Stimulated activated CD8-positive, alpha-beta memory T cell treated with anti-CD3 and anti-CD28 coated beads, Interleukin-2, amount 100 ng/mL, for 48 hours (primary cell): Measurements from ENCODE around the gene SH3PXD2B.
A peak's percentile ranks its signal among the peaks of the same experiment; 100 is the strongest.
"Not testable (repeated sequence)": the region's sequence is repeated elsewhere in the genome, so short reads cannot be mapped to it uniquely, and the experiment has no call there.

Experiments used
- DNase-seq, 2 donors: peaks; one replicate each; pipeline ENCODE4 v3.0.0-alpha.2; 2020; ENCODE audit warnings: low read depth in 2 of 2

SH3PXD2B gene

DNA sequence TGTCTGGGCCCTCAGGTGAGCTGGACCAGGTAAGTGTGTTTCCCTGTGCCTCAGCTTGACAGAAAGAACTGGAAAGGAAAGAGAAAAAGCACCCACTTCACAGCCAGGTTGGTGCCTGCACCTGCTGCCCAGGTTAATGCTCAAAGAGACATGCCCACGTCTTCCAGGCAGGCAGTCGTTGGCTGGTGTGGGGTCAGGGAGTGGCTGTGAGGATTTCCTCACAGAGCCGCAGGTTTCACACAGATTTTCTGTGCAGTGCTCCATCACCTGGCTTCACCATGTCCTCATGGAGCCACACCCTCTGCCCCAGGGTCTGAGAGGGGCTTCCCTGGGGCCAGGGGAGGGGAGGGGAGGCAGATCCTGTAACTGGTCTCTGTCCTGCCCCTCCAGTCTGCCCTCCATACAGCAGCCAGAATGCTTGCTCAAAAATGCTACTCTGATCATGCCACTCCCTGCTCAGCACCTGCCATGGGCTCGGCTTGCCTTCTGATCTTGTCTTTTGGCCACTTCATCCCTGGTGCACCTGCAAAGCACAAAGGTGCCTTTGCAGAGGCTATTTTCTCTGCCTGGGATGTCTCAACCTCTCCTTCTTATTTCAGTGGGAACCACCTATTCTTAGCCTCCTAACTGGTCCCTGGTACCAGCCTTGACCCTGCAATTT lies 88.2 kb downstream of the SH3PXD2B start:
- no peak for DNase-seq

DNA sequence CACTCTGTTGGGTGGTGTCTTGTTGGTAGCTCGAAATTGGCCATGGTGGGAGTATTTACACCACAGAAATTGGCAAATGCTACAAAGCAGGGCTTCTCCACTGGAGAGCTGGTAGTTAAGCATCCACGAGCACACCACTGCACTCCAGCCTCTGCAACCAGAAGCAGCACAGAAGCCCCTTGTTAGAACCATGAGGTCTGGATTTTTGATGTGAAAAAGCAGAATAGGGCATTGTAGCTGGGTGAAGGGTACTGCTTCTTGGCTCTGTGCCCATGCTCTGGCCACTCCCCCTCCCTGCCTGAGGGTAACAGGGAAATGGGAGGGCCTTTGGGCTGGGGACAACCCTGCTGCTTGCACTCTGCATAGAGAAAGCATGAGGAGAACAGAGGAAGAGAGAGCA lies 89.6 kb downstream of the SH3PXD2B start:
- DNase-seq = no peak

DNA sequence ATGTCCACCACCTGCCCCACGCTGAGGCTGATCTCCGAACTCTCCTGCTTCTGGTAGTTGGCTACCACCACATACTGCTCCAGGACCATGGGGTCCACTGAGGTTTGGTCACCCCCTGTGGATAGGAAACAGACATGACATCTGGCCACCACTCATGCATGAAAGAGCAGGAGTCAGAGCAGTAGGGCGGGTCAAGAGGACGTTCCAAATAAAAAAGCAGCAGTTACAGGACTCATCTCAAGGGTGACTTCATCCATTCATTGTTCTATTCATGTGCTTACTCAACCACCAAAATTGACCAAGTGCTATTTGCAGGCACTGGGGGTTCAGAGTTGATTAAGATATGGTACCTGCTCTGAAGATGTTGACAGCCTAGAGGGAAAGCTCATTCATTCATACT lies 91.6 kb downstream of the SH3PXD2B start:
- DNase-seq = no peak

DNA sequence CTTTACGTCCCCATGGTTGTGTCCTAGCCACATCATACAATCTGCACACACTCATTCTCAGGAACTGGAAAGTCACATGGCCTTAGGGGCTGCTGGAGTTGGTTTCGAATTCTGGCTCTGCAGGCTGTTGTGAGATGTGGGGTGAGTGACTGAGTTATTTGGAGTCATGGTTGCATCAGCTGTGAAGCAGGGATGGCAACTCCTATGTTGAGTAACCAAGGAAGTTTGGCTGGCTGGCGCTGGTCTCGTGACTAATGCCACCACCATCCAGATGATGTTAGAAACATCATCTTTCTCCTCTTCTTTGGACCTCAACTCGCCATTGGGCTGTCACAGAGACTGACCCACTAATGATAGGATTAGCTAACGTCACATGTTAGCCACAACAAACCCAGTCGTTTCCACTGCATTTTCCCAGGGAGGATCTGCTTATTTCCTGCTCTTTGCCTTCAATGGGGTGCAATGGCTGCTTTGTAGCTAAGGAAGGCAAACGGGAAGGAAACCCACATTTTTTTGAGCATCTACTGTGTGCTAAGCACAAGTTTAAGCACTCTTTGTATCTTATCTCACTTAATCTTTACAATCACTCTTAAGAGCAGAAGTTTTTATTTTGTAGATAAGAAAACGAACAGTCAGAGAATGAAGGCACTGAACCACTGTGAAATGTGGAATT lies 92.6 kb downstream of the SH3PXD2B start:
- peak; percentile 5 to 7 for DNase-seq

DNA sequence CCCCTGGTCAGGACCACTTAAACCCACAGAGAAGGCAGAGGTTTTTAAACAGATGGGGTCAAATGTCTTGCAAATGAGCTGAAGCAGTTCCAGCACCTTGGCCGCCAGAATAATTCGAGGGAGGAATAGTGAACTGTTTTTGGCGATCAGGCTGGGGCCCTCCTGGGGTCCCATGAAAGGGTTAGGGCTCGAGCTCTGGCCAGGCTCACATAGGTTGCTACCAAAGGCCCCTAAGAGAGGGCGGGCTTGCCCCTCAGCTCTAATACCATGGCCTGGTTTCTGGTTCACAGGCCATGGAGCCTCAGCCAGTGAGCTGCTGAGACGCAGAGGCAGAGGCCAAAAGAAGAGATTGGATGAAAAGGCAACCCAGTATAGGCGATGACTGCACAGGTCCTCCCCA lies 96.0 kb downstream of the SH3PXD2B start:
- DNase-seq = no peak

DNA sequence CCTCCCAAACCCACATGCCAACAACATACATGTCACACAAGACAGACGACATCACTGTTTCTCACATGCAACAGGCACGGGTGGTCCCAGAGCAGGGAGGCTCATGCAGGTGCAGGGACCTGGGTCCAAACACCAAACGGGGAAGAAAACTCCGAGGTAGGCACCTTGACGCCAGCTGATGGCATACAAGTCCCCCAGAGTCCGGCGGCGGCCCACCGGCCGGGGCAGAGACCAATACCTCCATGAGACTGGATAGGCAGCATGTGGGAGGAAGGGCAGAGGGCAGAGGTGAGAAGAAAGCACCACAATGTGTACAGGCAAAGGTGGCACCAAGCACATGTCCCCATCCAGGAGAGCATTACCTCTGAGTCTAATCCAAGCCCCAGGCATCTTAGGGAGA lies 97.8 kb downstream of the SH3PXD2B start:
- no peak for DNase-seq

DNA sequence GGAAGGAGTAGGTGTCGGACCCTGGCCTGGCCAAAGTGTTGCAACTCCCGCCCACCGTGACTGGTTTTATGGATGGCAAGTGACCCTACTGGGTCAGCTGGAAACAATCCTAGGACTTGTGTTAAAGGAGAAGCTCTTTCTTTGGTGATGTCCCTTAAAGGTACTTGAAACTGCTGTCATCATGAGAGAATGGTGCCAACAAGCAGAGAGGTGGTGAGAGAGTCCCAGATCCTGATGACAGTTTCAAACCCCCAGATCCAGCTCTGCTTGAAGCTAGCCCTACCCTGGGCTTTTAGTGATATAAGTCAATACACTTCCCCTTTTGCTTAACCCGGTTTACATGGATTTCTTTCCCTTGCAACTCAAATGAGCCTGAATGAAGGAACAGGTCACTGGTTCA lies 98.3 kb downstream of the SH3PXD2B start:
- no peak for DNase-seq

DNA sequence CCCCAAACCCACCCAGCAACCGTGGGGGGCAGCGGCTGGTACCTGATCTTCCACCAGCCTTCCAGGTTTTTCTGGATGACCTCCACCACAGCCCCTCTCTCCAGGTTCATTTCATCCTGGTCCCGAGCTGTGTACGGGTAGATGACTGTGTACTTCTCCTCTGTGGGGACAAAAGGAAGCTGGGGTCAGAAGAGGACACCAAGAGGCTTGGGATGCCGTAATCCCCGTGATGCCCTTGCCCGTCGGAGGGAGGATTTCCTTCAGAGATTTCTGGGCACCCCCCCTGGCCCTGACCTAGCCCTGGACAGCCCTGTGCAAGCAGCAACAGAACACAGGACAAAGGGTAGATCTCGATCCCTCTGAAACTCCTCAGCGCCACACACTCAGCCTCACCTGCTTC lies 100.5 kb downstream of the SH3PXD2B start:
- no peak for DNase-seq

DNA sequence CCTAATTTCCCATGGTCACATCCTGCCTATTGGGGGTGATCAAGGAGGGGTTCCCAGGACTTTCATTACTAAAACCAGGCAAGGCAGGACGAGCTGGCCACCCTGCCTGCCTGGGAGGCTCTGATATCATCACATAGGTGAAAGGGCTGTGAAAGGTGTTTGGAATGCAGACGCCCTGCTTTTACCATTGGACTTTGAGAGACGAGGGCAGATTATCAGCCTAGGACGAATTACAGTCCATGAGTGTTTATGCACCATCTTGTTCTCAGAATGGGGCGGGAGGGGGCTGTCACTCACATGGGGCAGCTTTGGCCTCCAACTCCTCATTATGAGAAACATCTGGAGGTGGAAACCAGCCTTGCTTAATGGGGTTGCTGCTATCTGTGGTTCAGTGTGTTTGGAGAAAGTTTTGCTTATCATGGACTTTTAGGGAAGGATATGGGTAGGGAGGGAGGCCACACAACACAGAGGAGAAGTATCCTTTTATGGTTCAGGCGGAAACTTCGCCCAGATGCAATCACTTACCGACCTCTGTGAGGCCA lies 101.0 kb downstream of the SH3PXD2B start:
- no peak for DNase-seq

DNA sequence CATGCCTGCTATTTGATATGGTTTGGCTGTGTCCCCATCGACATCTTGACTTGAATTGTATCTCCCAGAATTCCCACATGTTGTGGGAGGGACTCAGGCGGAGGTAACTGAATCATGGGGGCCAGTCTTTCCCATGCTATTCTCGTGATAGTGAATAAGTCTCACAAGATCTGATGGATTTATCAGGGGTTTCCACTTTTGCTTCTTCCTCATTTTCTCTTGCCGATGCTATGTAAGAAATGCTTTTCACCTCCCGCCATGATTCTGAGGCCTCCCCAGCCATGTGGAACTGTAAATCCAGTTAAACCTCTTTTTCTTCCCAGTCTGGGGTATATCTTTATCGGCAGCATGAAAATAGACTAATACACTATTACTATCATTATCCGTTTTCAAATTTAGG lies 101.8 kb downstream of the SH3PXD2B start:
- DNase-seq = not testable (repeated sequence)

DNA sequence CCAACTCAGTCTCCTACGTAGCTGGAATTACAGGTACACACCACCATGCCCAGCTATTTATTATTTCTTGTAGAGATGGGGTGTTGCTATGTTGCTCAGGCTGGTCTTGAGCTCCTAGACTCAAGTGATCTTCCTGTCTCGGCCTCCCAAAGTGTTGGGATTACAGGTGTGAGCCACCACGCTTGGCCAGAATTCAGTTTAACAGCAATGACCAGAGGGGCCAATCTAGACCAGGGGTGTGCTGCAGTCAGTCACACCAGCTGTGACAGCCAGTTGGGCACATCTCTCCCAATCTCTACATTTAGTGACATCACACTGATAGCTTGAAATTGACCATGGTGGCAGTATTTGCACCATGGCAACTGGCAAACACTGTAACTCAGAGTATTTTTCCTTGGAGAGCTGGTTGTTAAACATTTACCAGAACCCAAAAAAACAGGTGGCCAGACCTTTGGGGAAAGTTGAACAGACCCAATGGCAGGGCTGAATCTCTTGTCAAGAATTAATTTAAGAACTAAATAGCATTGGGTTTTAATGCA lies 103.0 kb downstream of the SH3PXD2B start:
- DNase-seq = no peak

DNA sequence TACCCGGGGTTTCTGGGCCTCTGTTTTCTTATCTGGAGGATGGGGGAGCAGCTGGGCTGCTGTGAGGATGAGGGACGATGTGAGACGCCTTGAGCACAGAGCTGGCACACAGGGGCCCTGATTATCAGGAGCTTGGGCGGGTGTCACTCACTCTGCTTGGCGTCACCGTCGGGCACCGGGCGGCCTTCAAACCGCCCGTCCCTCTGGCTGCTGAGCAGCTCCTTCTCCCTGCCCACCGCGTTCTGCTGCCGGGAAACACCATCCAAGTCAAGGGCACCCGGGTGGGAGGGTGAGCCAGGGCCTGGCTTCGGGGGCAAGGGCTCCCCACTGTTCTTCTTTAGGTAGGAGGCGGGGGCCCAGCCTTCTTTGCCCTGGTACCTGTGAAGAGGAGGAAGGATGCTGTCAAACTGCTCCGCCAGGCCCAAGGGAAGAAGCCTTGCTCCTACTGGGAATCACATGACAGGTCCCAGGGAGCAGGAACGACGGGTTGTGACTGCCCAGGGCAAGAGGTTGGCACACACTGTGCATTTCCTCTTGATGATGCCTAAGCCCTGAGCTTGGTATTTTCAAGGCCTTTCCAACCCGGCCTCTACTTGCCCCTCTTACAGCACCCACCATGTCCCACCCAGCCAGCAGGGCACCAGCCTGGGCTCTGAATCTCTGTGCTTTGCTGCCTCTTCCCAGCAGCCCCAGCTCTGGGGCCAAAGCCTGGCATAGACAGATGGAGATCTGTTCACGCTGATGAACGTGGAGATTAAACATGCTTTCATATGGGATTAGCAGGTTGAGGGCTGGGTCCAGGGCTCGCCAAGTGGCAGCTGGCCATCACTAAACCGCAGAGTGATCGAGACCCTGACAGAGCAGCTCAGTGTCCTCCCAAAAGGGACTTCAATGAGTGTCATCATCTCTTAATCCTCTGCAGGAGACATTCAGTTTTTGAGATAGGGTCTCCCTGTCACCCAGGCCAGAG lies 103.8 kb downstream of the SH3PXD2B start:
- no peak for DNase-seq

DNA sequence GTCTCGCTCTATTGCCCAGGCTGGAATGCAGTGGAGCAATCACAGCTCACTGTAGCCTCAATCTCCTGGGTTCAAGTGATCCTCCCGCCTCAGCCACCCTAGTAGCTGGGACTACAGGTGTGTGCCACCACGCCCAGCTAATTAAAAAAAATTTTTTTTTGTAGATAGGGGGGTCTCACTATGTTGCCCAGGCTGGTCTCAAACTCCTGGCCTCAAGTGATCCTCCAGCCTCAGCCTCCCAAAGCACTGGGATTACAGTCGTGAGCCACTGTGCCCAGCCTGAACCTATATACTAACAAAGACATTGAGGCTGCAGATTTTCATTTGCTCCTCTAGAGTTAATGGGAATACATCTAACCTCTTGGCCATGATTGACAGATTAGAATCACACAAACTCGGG lies 105.6 kb downstream of the SH3PXD2B start:
- DNase-seq = not testable (repeated sequence)

DNA sequence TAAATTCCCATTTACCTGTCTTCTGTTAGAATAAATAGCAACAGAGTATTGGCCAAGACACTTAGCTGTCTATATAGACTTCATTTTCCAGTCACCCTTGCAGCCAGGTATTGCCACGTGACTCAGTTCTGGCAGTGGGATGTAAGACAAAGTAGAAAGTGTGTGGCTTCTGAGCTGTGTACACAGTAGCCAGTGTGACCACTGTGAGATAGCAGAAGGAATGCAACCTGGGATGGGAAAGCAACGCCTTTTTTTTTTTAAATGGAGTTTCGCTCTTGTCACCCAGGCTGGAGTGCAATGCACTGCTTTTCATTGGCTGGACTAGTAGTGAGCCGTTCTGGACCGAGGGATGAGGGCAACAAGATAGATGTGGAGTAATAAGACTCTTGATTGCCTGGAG lies 106.2 kb downstream of the SH3PXD2B start:
- no peak for DNase-seq

DNA sequence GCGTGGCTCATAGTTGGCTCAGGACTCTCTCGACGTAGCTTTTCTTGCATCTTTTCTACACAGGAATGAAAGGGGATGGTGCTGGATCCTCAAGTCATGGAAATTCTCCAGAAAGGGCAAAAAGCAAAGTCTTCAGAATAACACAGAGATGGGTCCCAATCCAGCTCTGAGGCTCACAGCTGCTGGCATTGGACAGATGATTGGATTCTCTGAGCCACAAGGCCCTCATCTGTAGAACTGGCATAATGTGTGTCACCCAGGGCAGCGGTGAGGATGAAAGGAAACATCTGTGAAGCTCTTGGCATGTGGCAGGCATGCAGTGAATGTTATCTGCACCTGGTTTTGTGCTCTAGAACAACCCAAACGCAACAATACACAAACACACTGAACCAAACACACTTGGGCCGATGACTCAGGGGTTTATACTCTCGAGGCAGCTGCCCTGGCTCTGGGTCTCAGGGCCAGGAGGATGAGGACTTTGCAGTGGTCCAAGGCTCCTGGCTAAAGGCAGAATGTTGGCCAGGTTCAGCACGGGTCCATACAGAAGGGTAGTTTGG lies 106.8 kb downstream of the SH3PXD2B start:
- DNase-seq = no peak

DNA sequence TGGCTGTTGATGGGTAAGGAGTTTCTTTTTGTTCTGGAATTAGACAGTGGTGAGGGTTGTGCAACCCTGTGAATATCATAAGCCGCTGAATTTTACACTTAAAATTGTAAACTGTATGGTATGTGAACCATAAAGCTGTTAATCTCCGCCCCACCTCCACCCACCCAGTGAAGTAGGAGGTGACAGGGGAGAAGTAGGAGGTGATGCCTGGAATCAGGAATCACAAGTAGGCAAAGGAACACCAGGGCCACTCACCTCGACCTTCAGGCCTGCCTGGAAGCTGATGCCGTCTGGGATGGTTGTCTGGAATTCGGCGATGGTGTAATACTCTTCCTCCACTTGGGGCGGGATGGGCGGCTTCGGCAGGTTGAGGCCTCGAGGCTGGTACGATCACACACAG lies 108.4 kb downstream of the SH3PXD2B start:
- DNase-seq = no peak

DNA sequence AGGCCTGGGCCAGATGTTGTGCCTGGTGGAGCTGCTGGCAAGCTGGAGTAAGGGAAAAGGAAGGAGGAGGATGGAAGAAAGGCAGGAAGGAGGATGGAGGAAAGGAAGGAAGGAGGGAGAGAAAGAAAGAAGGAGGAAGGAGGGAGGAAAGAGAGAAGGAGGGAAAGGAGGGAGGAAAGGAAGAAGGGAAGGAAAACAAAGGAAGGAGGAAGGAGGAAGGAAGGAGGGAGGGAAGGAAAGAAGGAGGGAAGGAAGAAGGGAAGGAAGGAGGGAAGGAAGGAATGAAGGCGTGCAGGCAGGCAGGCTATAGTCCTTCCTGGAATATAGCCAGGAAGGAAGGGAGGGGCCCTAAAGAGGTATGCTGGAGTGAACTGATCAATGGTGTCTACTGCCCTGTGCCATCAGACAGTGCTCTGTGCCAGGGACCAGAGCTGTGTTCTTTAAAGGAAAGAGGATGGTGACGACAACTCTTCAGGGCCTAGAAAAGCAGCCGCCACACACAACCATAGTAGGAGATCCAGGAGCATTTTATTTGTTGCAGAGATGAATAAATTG lies 109.4 kb downstream of the SH3PXD2B start:
- no peak for DNase-seq

DNA sequence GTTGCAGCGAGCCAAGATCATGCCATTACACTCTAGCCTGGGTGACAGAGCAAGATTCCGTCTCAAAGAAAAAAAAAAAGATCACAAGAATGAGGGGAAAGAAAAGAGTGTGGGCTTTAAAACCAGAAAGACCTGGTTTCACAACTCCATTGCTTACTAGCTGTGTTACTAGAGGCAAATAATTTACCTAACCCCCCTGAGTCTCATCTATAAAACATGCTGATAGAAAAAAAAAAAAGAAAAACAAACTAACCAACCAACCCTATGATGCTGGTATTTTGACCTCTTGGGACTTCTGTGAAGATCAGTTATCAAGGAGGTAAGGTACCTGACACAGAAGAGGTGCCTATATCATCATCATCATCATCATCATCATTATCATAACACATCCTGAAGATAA lies 110.6 kb downstream of the SH3PXD2B start:
- no peak for DNase-seq

DNA sequence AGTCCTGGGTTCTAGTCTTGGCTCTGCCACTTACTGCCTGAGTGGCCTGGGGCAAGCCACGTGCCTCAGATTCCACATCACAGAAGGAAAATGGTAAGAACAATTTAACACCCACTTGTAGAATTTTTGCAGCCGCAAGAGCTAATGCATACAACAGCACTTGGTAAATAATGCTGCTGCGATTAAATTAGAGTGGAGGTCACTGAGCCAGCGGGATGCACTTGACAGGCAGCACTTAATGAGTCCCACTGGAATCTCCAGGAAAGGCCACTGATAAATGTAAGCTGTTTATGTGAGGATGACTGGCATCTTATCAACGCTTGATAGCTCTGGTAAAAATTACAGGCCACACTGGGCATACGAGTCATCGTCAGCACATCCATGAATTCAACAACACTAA lies 111.4 kb downstream of the SH3PXD2B start:
- DNase-seq = no peak

DNA sequence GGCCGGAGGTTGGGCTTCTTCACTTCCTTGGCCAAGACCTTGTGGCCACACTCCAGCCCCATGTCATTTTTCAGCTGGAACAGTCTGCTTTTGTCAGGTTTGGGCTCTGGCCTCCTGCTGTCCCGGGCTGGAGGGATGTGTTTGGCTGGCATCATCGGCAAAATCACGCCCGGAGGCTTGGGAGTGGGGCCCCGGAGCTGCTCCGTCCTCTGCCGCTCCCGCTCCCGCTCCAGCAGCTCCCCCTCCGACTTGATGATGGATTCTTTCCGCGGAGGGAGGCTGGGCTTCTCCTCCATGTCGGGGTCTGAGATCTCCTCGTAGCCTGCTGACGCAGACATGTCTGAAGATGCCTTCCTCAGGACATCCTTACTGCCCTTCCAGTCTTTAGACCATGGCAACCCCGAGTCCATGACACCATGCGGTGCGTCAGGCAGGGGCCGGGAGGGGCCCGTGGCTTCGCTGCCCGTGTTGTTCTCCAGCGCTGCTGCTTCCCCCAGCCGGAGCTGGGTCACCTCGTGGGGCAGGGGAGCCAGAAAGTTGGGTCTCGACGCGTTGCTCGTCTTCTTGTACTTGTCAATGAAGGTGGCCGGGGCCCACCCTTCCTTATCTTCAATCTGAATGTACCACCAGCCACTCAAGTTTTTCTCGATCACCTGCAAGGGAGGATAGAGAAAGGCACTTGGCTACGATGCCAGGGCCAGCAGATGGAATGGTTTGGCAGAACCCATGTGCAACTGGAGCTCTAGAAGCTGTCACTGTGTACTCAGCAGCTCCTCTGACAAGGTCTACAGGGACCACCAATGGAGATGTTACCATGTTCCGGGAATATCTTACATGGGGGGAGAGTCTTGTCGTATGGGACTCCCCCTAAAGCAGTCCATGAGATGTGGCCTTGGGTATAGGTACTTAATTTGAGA lies 114.8 kb downstream of the SH3PXD2B start:
- no peak for DNase-seq
